TTC549 (cell line): ENCODE data around the gene HIRIP3.

ENCODE experiments used
- FAIRE-seq: peaks from 2 replicates; lab custom pipeline; 2012; peaks lifted over from hg19 to GRCh38; lab: Jason Lieb, UNC

HIRIP3 gene

GRCh38 chr16:29958756-29959155, 36.7 kb downstream of the HIRIP3 start:
- FAIRE-seq = no peak

GRCh38 chr16:29951625-29952365, 43.6 kb downstream of the HIRIP3 start:
- FAIRE-seq = no peak

- no peak for FAIRE-seq
Observed at GRCh38 chr16:29950806-29951461, 44.5 kb downstream of the HIRIP3 start.

- no peak for FAIRE-seq
Observed at GRCh38 chr16:29947897-29948296, 47.5 kb downstream of the HIRIP3 start.

GRCh38 chr16:29943846-29944799, 51.3 kb downstream of the HIRIP3 start:
- peak; percentile 92 for FAIRE-seq
